ENCODE data around the gene MMP23B.
"Not testable (repeated sequence)": the region's sequence is repeated elsewhere in the genome, so short reads cannot be mapped to it uniquely, and the experiment has no call there.

MMP23B gene

DNA sequence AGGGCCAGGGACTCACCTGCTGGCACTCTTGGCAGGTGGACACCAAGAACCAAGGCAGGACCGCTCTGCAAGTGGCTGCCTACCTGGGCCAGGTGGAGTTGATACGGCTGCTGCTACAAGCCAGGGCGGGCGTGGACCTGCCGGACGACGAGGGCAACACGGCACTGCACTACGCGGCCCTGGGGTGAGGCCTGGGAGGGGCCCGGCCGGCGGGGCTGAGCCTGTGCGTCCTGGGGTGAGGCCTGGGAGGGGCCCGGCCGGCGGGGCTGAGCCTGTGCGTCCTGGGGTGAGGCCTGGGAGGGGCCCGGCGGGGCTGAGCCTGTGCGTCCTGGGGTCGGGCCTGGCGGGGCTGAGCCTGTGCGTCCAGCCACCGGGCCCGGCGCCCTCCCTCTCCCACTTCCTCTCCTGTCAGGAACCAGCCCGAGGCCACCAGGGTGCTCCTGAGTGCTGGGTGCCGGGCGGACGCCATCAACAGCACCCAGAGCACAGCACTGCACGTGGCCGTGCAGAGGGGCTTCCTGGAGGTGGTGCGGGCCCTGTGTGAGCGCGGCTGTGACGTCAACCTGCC, 4.6 kb upstream of the MMP23B start:
- Histone ChIP-seq H3K9me3 (no peaks in the 10 kb centered on the region), H3K4me3 (no peak overlapping the region), H3K36me3 (replicated peaks) (no peaks in the 10 kb centered on the region), H3K27me3 (ENCODE audit: low read depth) (no peaks in the 10 kb centered on the region), H3K4me1 (no peaks in the 10 kb centered on the region)
- no peak for DNase-seq (ENCODE audit: low spot score in 2 of 2)
- in situ Hi-C loops (cut with MboI; ENCODE audit: low sequenced_read_pairs), result no loop called here

- Histone ChIP-seq H3K27me3 (ENCODE audit: low read depth) (no peaks in the 10 kb centered on the region), H3K4me3 (no peak overlapping the region), H3K9me3 (no peaks in the 10 kb centered on the region), H3K36me3 (replicated peaks) (no peaks in the 10 kb centered on the region), H3K4me1 (no peaks in the 10 kb centered on the region)
- DNase-seq (ENCODE audit: low spot score in 2 of 2), result no peak
- in situ Hi-C loops (cut with MboI; ENCODE audit: low sequenced_read_pairs), result no loop called here
Observed at GRCh38 chr1:1627829-1628753, 3.9 kb upstream of the MMP23B start.

DNA sequence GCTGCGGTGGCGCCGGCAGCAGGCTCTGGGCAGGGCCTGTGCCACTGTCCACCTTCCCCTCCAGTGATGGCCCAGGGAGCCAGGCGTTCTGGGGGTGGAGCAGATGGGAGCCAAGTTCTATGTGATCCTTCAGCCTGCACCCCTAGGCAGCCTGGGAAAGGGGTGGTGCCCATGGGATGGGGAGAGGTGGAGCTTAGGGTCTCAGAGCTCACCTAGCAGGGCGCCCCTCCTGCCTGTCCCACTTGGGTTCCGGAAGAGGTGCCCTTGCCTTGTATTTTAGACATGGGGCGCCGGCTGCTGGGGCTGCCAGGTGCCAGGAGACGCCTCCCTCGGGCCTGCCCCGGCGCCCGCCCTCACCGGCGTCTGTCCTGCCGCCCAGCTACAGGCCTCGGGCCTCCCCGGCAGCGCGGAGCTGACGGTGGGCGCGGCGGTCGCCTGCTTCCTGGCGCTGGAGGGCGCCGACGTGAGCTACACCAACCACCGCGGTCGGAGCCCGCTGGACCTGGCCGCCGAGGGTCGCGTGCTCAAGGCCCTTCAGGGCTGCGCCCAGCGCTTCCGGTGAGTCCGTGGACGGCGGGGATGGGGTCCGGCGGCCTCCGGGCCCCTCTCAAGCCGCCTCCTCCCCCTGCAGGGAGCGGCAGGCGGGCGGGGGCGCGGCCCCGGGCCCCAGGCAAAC, 3.1 kb upstream of the MMP23B start:
- H3K4me1 ChIP-seq, result no peaks in the 10 kb centered on the region
- no peaks in the 10 kb centered on the region for H3K36me3 ChIP-seq (replicated peaks)
- H3K27me3 ChIP-seq (ENCODE audit: low read depth), result no peaks in the 10 kb centered on the region
- no peak for DNase-seq (ENCODE audit: low spot score in 2 of 2)
- H3K4me3 ChIP-seq, result no peak overlapping the region
- no peaks in the 10 kb centered on the region for H3K9me3 ChIP-seq
- in situ Hi-C loops (cut with MboI; ENCODE audit: low sequenced_read_pairs), result no loop called here

GRCh38 chr1:1629430-1630190, 2.4 kb upstream of the MMP23B start:
- no peak overlapping the region for H3K4me3 ChIP-seq
- H3K27me3 ChIP-seq (ENCODE audit: low read depth), result no peaks in the 10 kb centered on the region
- H3K9me3 ChIP-seq, result no peaks in the 10 kb centered on the region
- H3K4me1 ChIP-seq, result no peaks in the 10 kb centered on the region
- H3K36me3 ChIP-seq (replicated peaks), result no peaks in the 10 kb centered on the region
- no peak for DNase-seq (ENCODE audit: low spot score in 2 of 2)
- in situ Hi-C loops (cut with MboI; ENCODE audit: low sequenced_read_pairs), result no loop called here

- H3K4me3 ChIP-seq, result no peak overlapping the region
Observed at GRCh38 chr1:1630191-1630964, 1.6 kb upstream of the MMP23B start.

GRCh38 chr1:1630965-1631781, 800 bp upstream of the MMP23B start:
- Histone ChIP-seq H3K27me3 (ENCODE audit: low read depth) (no peaks in the 10 kb centered on the region), H3K4me1 (no peaks in the 10 kb centered on the region), H3K36me3 (replicated peaks) (no peaks in the 10 kb centered on the region), H3K9me3 (no peaks in the 10 kb centered on the region), H3K4me3 (no peak overlapping the region)
- DNase-seq (ENCODE audit: low spot score in 2 of 2), result no peak
- in situ Hi-C loops (cut with MboI; ENCODE audit: low sequenced_read_pairs), result no loop called here

More at GRCh38 chr1:1630191-1630964, 1.6 kb upstream of the MMP23B start:
- no peaks in the 10 kb centered on the region for H3K4me1 ChIP-seq
- no peaks in the 10 kb centered on the region for H3K27me3 ChIP-seq (ENCODE audit: low read depth)
- H3K9me3 ChIP-seq, result no peaks in the 10 kb centered on the region
- no peak for DNase-seq (ENCODE audit: low spot score in 2 of 2)
- in situ Hi-C loops (cut with MboI; ENCODE audit: low sequenced_read_pairs), result no loop called here
- H3K36me3 ChIP-seq (replicated peaks), result no peaks in the 10 kb centered on the region

DNA sequence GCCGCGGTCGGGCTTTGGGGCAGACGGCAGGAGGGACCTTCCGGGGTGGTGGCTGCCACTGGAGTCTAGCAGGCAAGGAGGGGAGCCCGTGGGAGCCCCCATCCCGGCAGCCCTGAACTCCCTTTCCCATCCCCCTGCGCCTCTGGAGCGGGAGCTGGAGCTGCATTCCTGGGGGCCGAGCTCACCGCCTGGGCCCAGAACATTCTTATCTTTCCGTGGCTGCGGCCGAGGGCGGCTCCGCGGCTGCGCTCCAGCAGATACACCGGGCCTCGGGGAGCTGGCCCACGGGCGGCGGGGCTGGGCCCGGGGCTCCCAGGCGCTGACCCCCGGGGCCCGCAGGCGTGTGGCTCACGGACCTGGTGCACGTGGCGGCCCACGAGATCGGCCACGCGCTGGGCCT, 1.4 kb downstream of the MMP23B start:
- H3K4me3 ChIP-seq; H3K4me1 ChIP-seq; H3K27me3 ChIP-seq (ENCODE audit: low read depth); in situ Hi-C loops (cut with MboI; ENCODE audit: low sequenced_read_pairs); H3K9me3 ChIP-seq; DNase-seq (ENCODE audit: low spot score in 2 of 2): not testable (repeated sequence)
- H3K36me3 ChIP-seq (replicated peaks), result 0 out of 2 replicates have a peak, but pooled peaks cover 12% of the 10 kb centered on the region

GRCh38 chr1:1634613-1635012, 2.6 kb downstream of the MMP23B start:
- DNase-seq (ENCODE audit: low spot score in 2 of 2); H3K27me3 ChIP-seq (ENCODE audit: low read depth); H3K9me3 ChIP-seq; in situ Hi-C loops (cut with MboI; ENCODE audit: low sequenced_read_pairs); H3K4me1 ChIP-seq; H3K4me3 ChIP-seq: not testable (repeated sequence)
- H3K36me3 ChIP-seq (replicated peaks), result 0 out of 2 replicates have a peak, but pooled peaks cover 12% of the 10 kb centered on the region

DNA sequence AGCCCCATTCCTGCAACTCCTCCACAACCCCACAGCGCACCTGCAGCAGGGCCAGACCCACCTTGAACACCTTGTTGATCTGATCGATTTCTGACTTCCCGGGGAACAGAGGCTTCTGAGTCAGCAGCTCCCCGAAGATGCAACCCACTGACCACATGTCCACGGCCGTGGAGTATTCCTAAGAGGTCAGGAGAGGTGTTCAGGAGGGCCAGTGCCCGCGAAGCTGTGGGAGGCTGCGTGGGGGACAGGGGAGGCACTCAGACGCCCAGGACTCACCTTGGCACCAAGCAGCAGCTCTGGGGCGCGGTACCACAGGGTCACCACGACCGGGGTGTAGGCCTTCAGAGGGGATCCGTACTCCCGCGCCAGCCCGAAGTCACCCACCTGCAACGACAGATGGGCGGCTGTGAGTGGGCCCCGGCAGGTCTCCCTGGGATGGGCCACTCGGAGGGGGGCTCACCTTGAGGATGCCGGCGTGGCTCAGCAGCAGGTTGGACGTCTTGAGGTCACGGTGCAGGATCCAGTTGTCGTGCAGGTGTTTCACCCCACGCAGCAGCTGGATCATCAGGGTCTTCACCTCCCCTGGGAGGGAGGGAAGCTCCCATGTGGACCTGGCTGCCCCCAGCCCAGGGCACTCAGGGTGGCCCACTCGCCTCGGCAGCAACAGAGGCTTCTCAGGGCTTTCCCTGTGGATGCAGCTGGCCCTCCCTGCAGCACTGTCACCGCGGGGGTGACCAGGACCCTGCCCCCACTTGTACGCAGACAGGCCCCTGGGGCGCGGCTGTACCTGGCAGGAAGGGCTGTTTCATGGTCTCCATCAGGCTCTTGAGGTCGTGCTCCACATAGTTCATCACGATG, 4.9 kb downstream of the MMP23B start:
- H3K27me3 ChIP-seq (ENCODE audit: low read depth); H3K9me3 ChIP-seq; DNase-seq (ENCODE audit: low spot score in 2 of 2); H3K4me3 ChIP-seq; in situ Hi-C loops (cut with MboI; ENCODE audit: low sequenced_read_pairs); H3K4me1 ChIP-seq: not testable (repeated sequence)
- H3K36me3 ChIP-seq (replicated peaks), result 0 out of 2 replicates have a peak, but pooled peaks cover 12% of the 10 kb centered on the region

- H3K4me3 ChIP-seq; DNase-seq (ENCODE audit: low spot score in 2 of 2); H3K4me1 ChIP-seq; H3K27me3 ChIP-seq (ENCODE audit: low read depth); H3K9me3 ChIP-seq; in situ Hi-C loops (cut with MboI; ENCODE audit: low sequenced_read_pairs): not testable (repeated sequence)
- H3K36me3 ChIP-seq (replicated peaks), result 0 out of 2 replicates have a peak, but pooled peaks cover 12% of the 10 kb centered on the region
Observed at GRCh38 chr1:1637479-1637875, 5.5 kb downstream of the MMP23B start.

- H3K27me3 ChIP-seq (ENCODE audit: low read depth); in situ Hi-C loops (cut with MboI; ENCODE audit: low sequenced_read_pairs); H3K4me3 ChIP-seq; H3K4me1 ChIP-seq; DNase-seq (ENCODE audit: low spot score in 2 of 2); H3K9me3 ChIP-seq: not testable (repeated sequence)
- 0 out of 2 replicates have a peak, but pooled peaks cover 12% of the 10 kb centered on the region for H3K36me3 ChIP-seq (replicated peaks)
Observed at GRCh38 chr1:1638528-1638927, 6.6 kb downstream of the MMP23B start.
